Trophoblast cell (in vitro differentiated cells and primary cell): Measurements from ENCODE around the gene SHISA5.

Experiments
- DNase-seq, 2 donors: peaks; one replicate each; pipeline ENCODE4 v3.0.0-alpha.2; 2016
- H2AFZ ChIP-seq: 2 replicates; pipeline ENCODE4 v1.6.1; 2013; ENCODE audit warnings: low read length, moderate library complexity, mild to moderate bottlenecking; ENCODE audit not compliant: insufficient read depth, poor library complexity
- H2AK5ac ChIP-seq: 2 replicates; pipeline ENCODE4 v1.6.1; 2013; ENCODE audit warnings: mild to moderate bottlenecking, low read length
- H2BK120ac ChIP-seq: 2 replicates; pipeline ENCODE4 v1.6.1; 2013; ENCODE audit warnings: low read length, mild to moderate bottlenecking, moderate library complexity; ENCODE audit not compliant: insufficient read depth, poor library complexity
- H2BK12ac ChIP-seq: 2 replicates; pipeline ENCODE4 v1.6.1; 2013; ENCODE audit warnings: mild to moderate bottlenecking, low read length, moderate library complexity
- H2BK5ac ChIP-seq: 2 replicates; pipeline ENCODE4 v1.6.1; 2013; ENCODE audit warnings: low read length, low read depth, moderate library complexity, mild to moderate bottlenecking; ENCODE audit not compliant: poor library complexity
- H3K14ac ChIP-seq: 2 replicates; pipeline ENCODE4 v1.6.1; 2013; ENCODE audit warnings: mild to moderate bottlenecking, low read length
- H3K18ac ChIP-seq: 2 replicates; pipeline ENCODE4 v1.6.1; 2013; ENCODE audit warnings: mild to moderate bottlenecking, low read length
- H3K23ac ChIP-seq: 2 replicates; pipeline ENCODE4 v1.6.1; 2013; ENCODE audit warnings: low read length
- H3K27ac ChIP-seq: 2 replicates; pipeline ENCODE4 v1.5.1; 2013; ENCODE audit warnings: low read depth, mild to moderate bottlenecking, inconsistent platforms, low read length, moderate library complexity
- H3K27me3 ChIP-seq: 2 replicates; pipeline ENCODE4 v1.6.1; 2013; ENCODE audit warnings: inconsistent platforms, mild to moderate bottlenecking, low read length, moderate library complexity; ENCODE audit not compliant: insufficient read depth
- H3K36me3 ChIP-seq, 2 experiments: 1 replicate in 1 of 2; 2 replicates in 1 of 2; pipeline ENCODE4 v1.6.1; 2013; ENCODE audit warnings: low read length in 2 of 2, mild to moderate bottlenecking in 2 of 2, moderate library complexity in 1 of 2; ENCODE audit not compliant: insufficient read depth in 2 of 2, control insufficient read depth in 1 of 2
- H3K4ac ChIP-seq: 2 replicates; pipeline ENCODE4 v1.6.1; 2013; ENCODE audit warnings: low read depth, mild to moderate bottlenecking, low read length, moderate library complexity
- H3K4me1 ChIP-seq, 2 experiments: 1 replicate in 1 of 2; 2 replicates in 1 of 2; pipeline ENCODE4 v1.6.1; 2013; ENCODE audit warnings: low read length in 2 of 2, mild to moderate bottlenecking in 2 of 2, moderate library complexity in 1 of 2; ENCODE audit not compliant: insufficient read depth in 2 of 2, control insufficient read depth in 1 of 2
- H3K4me2 ChIP-seq: 2 replicates; pipeline ENCODE4 v1.6.1; 2013; ENCODE audit warnings: inconsistent platforms, mild to moderate bottlenecking, low read length, moderate library complexity
- H3K4me3 ChIP-seq: 2 replicates; pipeline ENCODE4 v1.5.1; 2013; ENCODE audit warnings: mild to moderate bottlenecking, low read depth, low read length, inconsistent platforms
- H3K79me1 ChIP-seq: one replicate; pipeline ENCODE4 v1.6.1; 2013; ENCODE audit warnings: low read length
- H3K79me2 ChIP-seq: 2 replicates; pipeline ENCODE4 v1.6.1; 2013; ENCODE audit warnings: low read length, mild to moderate bottlenecking; ENCODE audit not compliant: control insufficient read depth, insufficient read depth, poor library complexity
- H3K9ac ChIP-seq: 2 replicates; pipeline ENCODE4 v1.6.1; 2013; ENCODE audit warnings: mild to moderate bottlenecking, low read length
- H3K9me3 ChIP-seq: 2 replicates; pipeline ENCODE4 v1.6.1; 2013; ENCODE audit warnings: low read depth, mild to moderate bottlenecking, control low read depth, inconsistent platforms, low read length; ENCODE audit not compliant: insufficient read depth
- H4K12ac ChIP-seq: 2 replicates; pipeline ENCODE4 v1.6.1; 2013; ENCODE audit warnings: low read depth, mild to moderate bottlenecking, low read length, moderate library complexity
- H4K8ac ChIP-seq: 2 replicates; pipeline ENCODE4 v1.6.1; 2013; ENCODE audit warnings: low read depth, mild to moderate bottlenecking, low read length, moderate library complexity
- H4K91ac ChIP-seq: one replicate; pipeline ENCODE4 v1.6.1; 2013; ENCODE audit warnings: low read depth, mild to moderate bottlenecking, low read length, moderate library complexity
- WGBS: extraction: QIAGEN DNeasy Blood & Tissue Kit; methylation state at CpG from one replicate; pipeline ENCODE4 v1.1.7; 2013; ENCODE audit warnings: missing lambda C conversion rate; ENCODE audit not compliant: insufficient read length, insufficient coverage; ENCODE audit errors: extremely low coverage; 5-methylcytosine and 5-hydroxymethylcytosine counted together

Gene SHISA5

DNA sequence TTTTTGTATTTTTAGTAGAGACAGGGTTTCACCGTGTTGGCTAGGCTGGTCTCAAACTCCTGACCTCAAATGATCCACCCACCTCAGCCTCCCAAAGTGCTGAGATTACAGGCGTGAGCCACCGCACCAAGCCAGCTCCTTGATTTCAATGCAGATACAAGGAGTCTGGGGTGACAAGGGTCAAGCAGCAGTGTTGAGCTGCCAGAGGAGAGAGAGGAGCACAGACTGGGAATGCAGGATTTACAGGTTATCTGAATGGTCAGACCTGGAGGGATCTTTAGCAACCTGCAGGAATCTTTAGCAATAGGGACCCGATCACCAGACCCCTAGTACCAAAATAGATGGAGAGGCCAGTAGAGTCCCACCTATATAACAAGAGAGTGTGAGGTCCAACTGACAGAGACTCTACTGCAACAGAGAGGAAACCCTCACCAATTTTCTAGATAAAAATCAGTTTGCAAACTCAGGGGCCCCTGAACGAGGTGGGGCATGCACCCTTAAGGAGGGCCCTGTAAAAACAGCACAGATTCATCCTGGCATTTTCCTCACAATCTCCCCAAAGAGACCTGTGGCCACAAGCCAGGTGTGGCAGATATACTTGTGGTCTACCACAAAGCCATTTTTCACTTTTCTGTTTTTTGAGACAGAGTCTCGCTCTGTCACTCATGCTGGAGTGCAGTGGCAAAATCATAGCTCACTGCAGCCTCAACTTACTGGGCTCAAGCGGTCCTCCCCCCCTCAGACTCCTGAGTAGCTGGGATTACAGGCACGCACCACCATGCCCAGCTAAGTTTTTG, 10.7 kb upstream of the SHISA5 start:
- Histone ChIP-seq H2AFZ (no peak overlapping the region), H2BK12ac (no peak overlapping the region), H2AK5ac (no peak overlapping the region), H3K9ac (no peak overlapping the region), H3K79me1 (no peaks in the 10 kb centered on the region), H4K8ac (no peak overlapping the region), H2BK5ac (no peak overlapping the region), H3K36me3 (peaks cover 6 to 10% of the 10 kb centered on the region in 2 experiments), H3K4me2 (no peak overlapping the region), H3K79me2 (no peaks in the 10 kb centered on the region), H3K9me3 (no peaks in the 10 kb centered on the region), H3K4ac (no peak overlapping the region), H2BK120ac (no peak overlapping the region), H3K14ac (no peak overlapping the region), H3K4me1 (no peaks in the 10 kb centered on the region), H3K4me3 (no peak overlapping the region), H3K18ac (no peak overlapping the region), H3K27ac (no peak overlapping the region), H4K12ac (no peak overlapping the region), H3K23ac (no peak overlapping the region), H3K27me3 (no peaks in the 10 kb centered on the region), H4K91ac (no peak overlapping the region)
- peak; percentile 79 to 86 for DNase-seq
- WGBS = no CpG with 5 or more reads among the region's 8 CpGs

DNA sequence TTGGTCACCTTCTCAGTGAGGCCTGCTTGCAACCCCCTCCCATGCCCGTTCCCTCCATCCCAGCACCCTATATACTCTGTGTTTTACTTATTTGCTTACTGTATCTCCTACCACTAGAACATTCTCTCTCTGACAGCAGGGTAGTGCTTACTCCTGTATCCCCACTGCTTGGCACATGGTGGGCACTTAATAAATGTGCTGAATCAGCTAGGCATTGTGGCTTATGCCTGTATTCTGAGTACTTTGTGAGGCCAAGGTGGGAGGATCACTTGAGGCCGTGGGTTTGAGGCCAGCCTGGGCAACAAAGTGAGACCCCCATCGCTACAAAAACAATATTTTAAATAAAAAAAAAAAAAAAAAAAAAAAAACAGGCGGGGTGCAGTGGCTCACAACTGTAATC, 7.6 kb upstream of the SHISA5 start:
- Histone ChIP-seq H3K27ac (no peak overlapping the region), H3K4me2 (no peak overlapping the region), H4K8ac (no peak overlapping the region), H3K18ac (no peak overlapping the region), H2BK5ac (no peak overlapping the region), H3K9me3 (no peaks in the 10 kb centered on the region), H3K4me1 (peaks cover 7 to 10% of the 10 kb centered on the region in 2 experiments), H2AFZ (no peak overlapping the region), H3K79me1 (peaks cover 8% of the 10 kb centered on the region), H3K4ac (no peak overlapping the region), H3K4me3 (no peak overlapping the region), H3K14ac (no peak overlapping the region), H2BK120ac (no peak overlapping the region), H3K23ac (no peak overlapping the region), H3K79me2 (no peaks in the 10 kb centered on the region), H2BK12ac (no peak overlapping the region), H4K12ac (no peak overlapping the region), H4K91ac (no peak overlapping the region), H3K27me3 (no peaks in the 10 kb centered on the region), H3K36me3 (no peaks in the 10 kb centered on the region), H2AK5ac (no peak overlapping the region), H3K9ac (no peak overlapping the region)
- DNase-seq = no peak
- no CpG with 5 or more reads among the region's 4 CpGs for WGBS

- Histone ChIP-seq H3K36me3 (no peaks in the 10 kb centered on the region), H2AK5ac (no peak overlapping the region), H3K9me3 (peaks cover 2% of the 10 kb centered on the region), H4K12ac (no peak overlapping the region), H3K9ac (no peak overlapping the region), H3K23ac (no peak overlapping the region), H4K8ac (peak overlapping the region; percentile 63), H3K4me2 (no peak overlapping the region), H3K4me3 (no peak overlapping the region), H2BK120ac (peak overlapping the region; percentile 12), H2BK12ac (peak overlapping the region; percentile 29), H3K27ac (peak overlapping the region; percentile 72), H3K79me2 (peaks cover 9% of the 10 kb centered on the region), H3K4me1 (peaks cover 31 to 32% of the 10 kb centered on the region in 2 experiments), H4K91ac (peak overlapping the region; percentile 72), H3K14ac (no peak overlapping the region), H2BK5ac (peak overlapping the region; percentile 64), H3K79me1 (peaks cover 29% of the 10 kb centered on the region), H3K27me3 (no peaks in the 10 kb centered on the region), H2AFZ (no peak overlapping the region), H3K4ac (no peak overlapping the region), H3K18ac (no peak overlapping the region)
- WGBS = no CpG with 5 or more reads among the region's 10 CpGs
- DNase-seq = peak; percentile 98 to 100
Observed at GRCh38 chr3:48507256-48508061, 3.5 kb upstream of the SHISA5 start.

GRCh38 chr3:48505968-48506504, 2.1 kb upstream of the SHISA5 start:
- Histone ChIP-seq H2BK120ac (peak overlapping the region; percentile 50), H3K79me2 (peaks cover 13% of the 10 kb centered on the region), H3K18ac (peak overlapping the region; percentile 5), H3K14ac (peak overlapping the region; percentile 10), H3K79me1 (peaks cover 29% of the 10 kb centered on the region), H3K27me3 (no peaks in the 10 kb centered on the region), H3K9me3 (peaks cover 2% of the 10 kb centered on the region), H4K8ac (peak overlapping the region; percentile 15), H3K4me2 (peak overlapping the region; percentile 11), H2BK5ac (peak overlapping the region; percentile 89), H2BK12ac (peak overlapping the region; percentile 91), H2AFZ (no peak overlapping the region), H3K27ac (peak overlapping the region; percentile 14), H3K36me3 (peaks cover 2 to 5% of the 10 kb centered on the region in 2 experiments), H3K9ac (no peak overlapping the region), H3K4me3 (peak overlapping the region; percentile 13), H2AK5ac (no peak overlapping the region), H3K23ac (no peak overlapping the region), H4K91ac (peak overlapping the region; percentile 49), H3K4me1 (peaks cover 32 to 41% of the 10 kb centered on the region in 2 experiments), H3K4ac (peak overlapping the region; percentile 5), H4K12ac (no peak overlapping the region)
- no CpG with 5 or more reads among the region's 6 CpGs for WGBS
- no peak for DNase-seq
